HEK293 (cell line): ENCODE data around the gene LRRK1.

ENCODE experiments used
- CTCF ChIA-PET: fragments of 350-600 bp; formaldehyde crosslinking; extraction: SDS; loops from one replicate; lab custom pipeline; 2021; ENCODE audit warnings: antibody characterized with exemption; lab: Yijun Ruan, JAX
- POLR2A ChIA-PET: fragments of 300-600 bp; formaldehyde crosslinking; extraction: SDS; loops from one replicate; lab custom pipeline; 2020; ENCODE audit warnings: antibody characterized with exemption, inconsistent platforms; lab: Yijun Ruan, JAX
- H3K27ac ChIP-seq: fragments of 200-500 bp; sonication (Bioruptor generic); 2 replicates; pipeline ENCODE4 v1.5.1; 2014; ENCODE audit warnings: low read depth, low read length, control low read depth, inconsistent platforms; ENCODE audit errors: extremely low read depth
- H3K36me3 ChIP-seq, 2 experiments: fragments of 200-500 bp in 1 of 2; sonication (Bioruptor generic) in 1 of 2; 1 replicate in 1 of 2; 2 replicates in 1 of 2; pipeline ENCODE4 v1.5.1; 2014 to 2017; ENCODE audit warnings: inconsistent platforms in 2 of 2, low read length in 2 of 2; ENCODE audit not compliant: control insufficient read depth in 2 of 2, insufficient read depth in 1 of 2
- H3K4me1 ChIP-seq: fragments of 200-500 bp; sonication (Bioruptor generic); 2 replicates; pipeline ENCODE4 v1.5.1; 2014; ENCODE audit warnings: mild to moderate bottlenecking, low read length, inconsistent platforms; ENCODE audit not compliant: control insufficient read depth, insufficient read depth
- H3K4me3 ChIP-seq: 2 replicates; pipeline ENCODE4 v1.5.1; 2011; ENCODE audit warnings: low read depth, mild to moderate bottlenecking, control low read depth, low read length, moderate library complexity
- H3K9me3 ChIP-seq: fragments of 200-500 bp; sonication (Bioruptor generic); 2 replicates; pipeline ENCODE4 v1.5.1; 2014; ENCODE audit warnings: low read depth, low read length, inconsistent platforms; ENCODE audit not compliant: control insufficient read depth, insufficient read depth
- KLF9 ChIP-seq: fragments of 450-650 bp; formaldehyde crosslinking; IDR thresholded peaks from 2 replicates; pipeline ENCODE4 v1.5.1; 2016; ENCODE audit warnings: missing biosample characterization, missing genetic modification characterization, low read depth
- SCRT1 ChIP-seq: fragments of 450-650 bp; formaldehyde crosslinking; IDR thresholded peaks from 2 replicates; pipeline ENCODE4 v1.5.1; 2016; ENCODE audit warnings: missing biosample characterization, missing genetic modification characterization, borderline replicate concordance
- SETDB1 ChIP-seq: IDR thresholded peaks from one replicate; pipeline ENCODE4 v1.6.1; 2017; ENCODE audit warnings: mild to moderate bottlenecking, low read length, moderate library complexity, mixed read lengths; ENCODE audit not compliant: insufficient read length
- WT1 ChIP-seq: fragments of 450-650 bp; formaldehyde crosslinking; IDR thresholded peaks from 2 replicates; pipeline ENCODE4 v1.5.1; 2016; ENCODE audit warnings: missing biosample characterization, missing genetic modification characterization
- YY2 ChIP-seq: fragments of 450-650 bp; formaldehyde crosslinking; IDR thresholded peaks from 2 replicates; pipeline ENCODE4 v1.5.1; 2016; ENCODE audit warnings: missing biosample characterization, missing genetic modification characterization
- ZFP41 ChIP-seq: fragments of 450-650 bp; formaldehyde crosslinking; IDR thresholded peaks from 2 replicates; pipeline ENCODE4 v1.5.1; 2016; ENCODE audit warnings: missing biosample characterization, missing genetic modification characterization, borderline replicate concordance
- ZNF146 ChIP-seq: fragments of 450-650 bp; formaldehyde crosslinking; IDR thresholded peaks from 2 replicates; pipeline ENCODE4 v1.5.1; 2016; ENCODE audit warnings: missing biosample characterization, missing genetic modification characterization
- ZNF37A ChIP-seq: fragments of 450-650 bp; IDR thresholded peaks from 2 replicates; pipeline ENCODE4 v1.5.1; 2018; ENCODE audit warnings: missing biosample characterization, missing genetic modification characterization
- ZNF677 ChIP-seq: fragments of 450-650 bp; IDR thresholded peaks from 2 replicates; pipeline ENCODE4 v1.5.0; 2018; ENCODE audit warnings: missing biosample characterization, mild to moderate bottlenecking, missing genetic modification characterization, moderate library complexity
- TF ChIP-seq, protein P1 (sequence below): fragments of 450-650 bp; formaldehyde crosslinking; IDR thresholded peaks from 2 replicates; pipeline ENCODE4 v1.5.1; 2017; ENCODE audit warnings: missing biosample characterization, mild to moderate bottlenecking, missing genetic modification characterization, moderate library complexity
- TF ChIP-seq, protein P2 (sequence below): fragments of 450-650 bp; formaldehyde crosslinking; IDR thresholded peaks from 2 replicates; pipeline ENCODE4 v1.5.1; 2016; ENCODE audit warnings: missing biosample characterization, missing genetic modification characterization
- TF ChIP-seq, protein P3 (sequence below): fragments of 450-650 bp; formaldehyde crosslinking; IDR thresholded peaks from 2 replicates; pipeline ENCODE4 v1.5.1; 2017; ENCODE audit warnings: missing biosample characterization, missing genetic modification characterization

LRRK1 gene

DNA sequence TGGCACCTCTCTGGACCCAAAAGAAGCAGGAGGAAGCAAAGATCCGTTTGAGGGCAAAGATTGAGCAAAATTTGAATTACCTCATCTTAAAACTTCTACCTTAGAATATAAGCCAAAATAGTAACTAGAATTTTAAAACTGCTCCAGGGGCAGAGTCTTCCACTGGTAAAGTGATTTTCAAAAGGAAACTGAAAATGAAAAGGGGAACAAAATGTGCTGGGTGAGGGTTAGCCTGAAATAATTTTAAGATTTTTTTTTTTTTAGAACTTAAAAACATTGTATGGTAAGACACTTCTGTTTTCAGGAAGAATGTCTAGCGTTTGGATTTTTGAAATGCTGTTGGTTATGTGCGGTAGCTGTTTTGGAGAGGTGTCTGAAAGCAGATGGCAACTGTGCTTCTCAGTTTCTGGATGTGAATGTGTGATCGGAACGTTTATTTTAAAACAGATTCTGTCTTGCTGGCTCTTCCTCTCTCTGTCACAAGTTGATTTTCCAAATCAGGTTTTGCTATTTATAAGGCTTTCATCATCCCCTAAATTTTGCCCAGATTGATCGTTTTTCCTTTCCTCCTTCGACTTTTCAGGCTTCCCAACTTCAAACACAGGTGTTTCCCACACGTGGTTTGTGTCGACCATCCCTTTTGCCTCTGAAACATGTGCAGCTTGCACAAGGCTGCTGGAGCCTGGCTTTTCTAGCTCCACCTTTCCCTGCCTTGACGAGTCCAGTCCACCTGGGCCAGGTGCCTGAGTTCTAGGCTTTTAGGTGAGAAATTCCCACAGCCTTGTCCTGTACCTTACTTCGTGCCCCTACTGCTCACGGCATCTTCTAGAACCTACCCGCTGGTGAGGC, 3.3 kb downstream of the LRRK1 start:
- Histone ChIP-seq H3K4me3 (no peak overlapping the region), H3K4me1 (no peaks in the 10 kb centered on the region; the same call in 1 of the 2 replicates), H3K36me3 (no peaks in the 10 kb centered on the region), H3K9me3 (no peaks in the 10 kb centered on the region), H3K27ac (no peak overlapping the region)
- POLR2A ChIA-PET = no interaction called here
- CTCF ChIA-PET = interaction anchor here (8.7 kb wide), 1 partner anchor 86 kb away, joined by 159 read pairs; no protein-coding TSS in a partner anchor
- TF ChIP-seq ZFP41 (tag by site-specific recombination) (no peak), YY2 (tag by site-specific recombination) (no peak), ZNF146 (tag by site-specific recombination) (no peak)
- TF ChIP-seq, protein P1, sequence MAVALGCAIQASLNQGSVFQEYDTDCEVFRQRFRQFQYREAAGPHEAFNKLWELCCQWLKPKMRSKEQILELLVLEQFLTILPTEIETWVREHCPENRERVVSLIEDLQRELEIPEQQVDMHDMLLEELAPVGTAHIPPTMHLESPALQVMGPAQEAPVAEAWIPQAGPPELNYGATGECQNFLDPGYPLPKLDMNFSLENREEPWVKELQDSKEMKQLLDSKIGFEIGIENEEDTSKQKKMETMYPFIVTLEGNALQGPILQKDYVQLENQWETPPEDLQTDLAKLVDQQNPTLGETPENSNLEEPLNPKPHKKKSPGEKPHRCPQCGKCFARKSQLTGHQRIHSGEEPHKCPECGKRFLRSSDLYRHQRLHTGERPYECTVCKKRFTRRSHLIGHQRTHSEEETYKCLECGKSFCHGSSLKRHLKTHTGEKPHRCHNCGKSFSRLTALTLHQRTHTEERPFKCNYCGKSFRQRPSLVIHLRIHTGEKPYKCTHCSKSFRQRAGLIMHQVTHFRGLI (tag by site-specific recombination) = no peak

DNA sequence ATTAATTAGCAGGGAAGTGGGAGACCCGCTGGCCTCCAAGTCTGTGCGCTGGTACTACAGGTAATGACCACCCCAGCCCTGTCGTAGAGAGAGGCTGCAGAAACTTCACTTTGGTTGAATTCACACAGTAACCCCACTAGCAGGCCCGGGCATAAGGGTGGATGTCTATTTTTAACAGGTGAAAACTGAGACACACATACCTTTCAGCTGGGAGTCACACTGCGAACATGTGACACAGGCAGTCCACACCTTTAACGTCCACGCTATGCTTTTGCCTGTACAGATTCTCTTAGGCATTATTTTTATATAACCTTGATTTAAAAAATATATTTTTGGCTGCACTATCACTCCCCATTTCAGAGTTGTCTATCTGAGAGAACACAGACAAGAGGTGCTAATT, 3.9 kb downstream of the LRRK1 start:
- Histone ChIP-seq H3K4me1 (no peaks in the 10 kb centered on the region; the same call in 1 of the 2 replicates), H3K9me3 (no peaks in the 10 kb centered on the region), H3K36me3 (no peaks in the 10 kb centered on the region), H3K4me3 (no peak overlapping the region), H3K27ac (no peak overlapping the region)
- CTCF ChIA-PET = interaction anchor here (1.6 kb wide), 1 partner anchor 84 kb away, joined by 7 read pairs; no protein-coding TSS in a partner anchor
- TF ChIP-seq SCRT1 (tag by site-specific recombination) (no peak), ZNF37A (tag by site-specific recombination) (no peak), SETDB1 (no peak)
- TF ChIP-seq, protein P2, sequence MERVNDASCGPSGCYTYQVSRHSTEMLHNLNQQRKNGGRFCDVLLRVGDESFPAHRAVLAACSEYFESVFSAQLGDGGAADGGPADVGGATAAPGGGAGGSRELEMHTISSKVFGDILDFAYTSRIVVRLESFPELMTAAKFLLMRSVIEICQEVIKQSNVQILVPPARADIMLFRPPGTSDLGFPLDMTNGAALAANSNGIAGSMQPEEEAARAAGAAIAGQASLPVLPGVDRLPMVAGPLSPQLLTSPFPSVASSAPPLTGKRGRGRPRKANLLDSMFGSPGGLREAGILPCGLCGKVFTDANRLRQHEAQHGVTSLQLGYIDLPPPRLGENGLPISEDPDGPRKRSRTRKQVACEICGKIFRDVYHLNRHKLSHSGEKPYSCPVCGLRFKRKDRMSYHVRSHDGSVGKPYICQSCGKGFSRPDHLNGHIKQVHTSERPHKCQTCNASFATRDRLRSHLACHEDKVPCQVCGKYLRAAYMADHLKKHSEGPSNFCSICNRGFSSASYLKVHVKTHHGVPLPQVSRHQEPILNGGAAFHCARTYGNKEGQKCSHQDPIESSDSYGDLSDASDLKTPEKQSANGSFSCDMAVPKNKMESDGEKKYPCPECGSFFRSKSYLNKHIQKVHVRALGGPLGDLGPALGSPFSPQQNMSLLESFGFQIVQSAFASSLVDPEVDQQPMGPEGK = no peak
- POLR2A ChIA-PET = no interaction called here

DNA sequence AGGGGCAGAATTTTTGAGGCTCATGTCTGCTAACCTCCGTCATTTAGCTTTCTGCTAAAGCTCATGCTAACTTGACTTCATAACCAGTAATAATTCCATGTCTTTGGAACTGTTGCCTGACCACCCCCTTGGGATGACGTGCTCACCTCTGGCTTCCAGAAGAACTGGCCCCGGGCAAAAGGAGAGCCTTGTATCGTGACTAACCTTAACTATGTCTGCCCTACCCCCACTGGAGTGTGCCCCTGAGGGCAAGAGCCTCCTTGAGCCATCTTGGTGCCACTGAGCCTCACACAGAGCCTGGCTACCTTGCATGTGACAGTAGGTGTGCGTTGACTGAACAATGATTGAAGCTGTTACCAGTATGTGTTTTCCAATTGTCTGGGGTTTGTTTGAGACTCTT, 4.7 kb downstream of the LRRK1 start:
- POLR2A ChIA-PET = interaction anchor here (0.5 kb wide), 1 partner anchor 16 kb away, joined by 4 read pairs; no protein-coding TSS in a partner anchor
- no peaks in the 10 kb centered on the region; the same call in 1 of the 2 replicates for H3K4me1 ChIP-seq
- TF ChIP-seq KLF9 (tag by site-specific recombination) (no peak), WT1 (tag by site-specific recombination) (no peak), ZNF677 (tag by site-specific recombination) (no peak)
- TF ChIP-seq, protein P1 (tag by site-specific recombination) = no peak
- TF ChIP-seq, protein P3, sequence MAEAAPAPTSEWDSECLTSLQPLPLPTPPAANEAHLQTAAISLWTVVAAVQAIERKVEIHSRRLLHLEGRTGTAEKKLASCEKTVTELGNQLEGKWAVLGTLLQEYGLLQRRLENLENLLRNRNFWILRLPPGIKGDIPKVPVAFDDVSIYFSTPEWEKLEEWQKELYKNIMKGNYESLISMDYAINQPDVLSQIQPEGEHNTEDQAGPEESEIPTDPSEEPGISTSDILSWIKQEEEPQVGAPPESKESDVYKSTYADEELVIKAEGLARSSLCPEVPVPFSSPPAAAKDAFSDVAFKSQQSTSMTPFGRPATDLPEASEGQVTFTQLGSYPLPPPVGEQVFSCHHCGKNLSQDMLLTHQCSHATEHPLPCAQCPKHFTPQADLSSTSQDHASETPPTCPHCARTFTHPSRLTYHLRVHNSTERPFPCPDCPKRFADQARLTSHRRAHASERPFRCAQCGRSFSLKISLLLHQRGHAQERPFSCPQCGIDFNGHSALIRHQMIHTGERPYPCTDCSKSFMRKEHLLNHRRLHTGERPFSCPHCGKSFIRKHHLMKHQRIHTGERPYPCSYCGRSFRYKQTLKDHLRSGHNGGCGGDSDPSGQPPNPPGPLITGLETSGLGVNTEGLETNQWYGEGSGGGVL (tag by site-specific recombination) = no peak
- TF ChIP-seq, all 188 proteins: peak for 0

More for the DNA sequence above, 4.7 kb downstream of the LRRK1 start:
- CTCF ChIA-PET = interaction anchor here (1.1 to 1.6 kb wide), 2 partner anchors 83 to 85 kb away, joined by 5 to 7 read pairs; no protein-coding TSS in a partner anchor
- Histone ChIP-seq H3K36me3 (no peaks in the 10 kb centered on the region), H3K4me3 (no peak overlapping the region), H3K9me3 (no peaks in the 10 kb centered on the region), H3K27ac (no peak overlapping the region)
